ENCODE results near the gene PACS2. TPM values are rescaled to one million over a fixed set of nuclear protein-coding genes. Genes with fewer than 3 reads are reported as not detected.

Gene PACS2
- total RNA-seq, 1 experiment from 2014 or later, result 72.5 TPM

- peaks cover 11 to 21% (median 21%) of the 10 kb centered on the region in 3 experiments; a peak in 6 of 7 replicates for H3K36me3 Mint-ChIP-seq (ENCODE audit: insufficient read depth in 1 of 3, low read depth in 3 of 3)
- Histone ChIP-seq H3K9me3 (ENCODE audit: control insufficient read depth, low read depth, low read length) (no peaks in the 10 kb centered on the region), H4K91ac (ENCODE audit: insufficient read length, low read depth, low read length) (no peak overlapping the region), H2BK15ac (ENCODE audit: low read depth, low read length) (no peak overlapping the region), H3K56ac (ENCODE audit: insufficient read length, low read depth, low read length) (no peak overlapping the region), H2AFZ (ENCODE audit: low read length) (no peak overlapping the region), H2BK12ac (ENCODE audit: insufficient read length, low read depth, low read length) (no peak overlapping the region), H3K27me3 (ENCODE audit: insufficient read depth, low read length) (no peaks in the 10 kb centered on the region), H4K20me1 (ENCODE audit: control insufficient read depth, insufficient read depth, insufficient read length) (no peaks in the 10 kb centered on the region), H3K23ac (ENCODE audit: insufficient read length, low read depth, low read length) (no peak overlapping the region), H3K27ac (ENCODE audit: insufficient read length, low read depth, low read length) (no peak overlapping the region), H3K14ac (ENCODE audit: insufficient read depth, low read length) (no peak overlapping the region), H3T11ph (ENCODE audit: low read length) (no peak overlapping the region), H3K18ac (ENCODE audit: insufficient read length, low read depth, low read length) (no peak overlapping the region), H2BK120ac (ENCODE audit: low read depth, low read length, poor library complexity, severe bottlenecking) (no peak overlapping the region), H3K4ac (ENCODE audit: low read depth, low read length) (no peak overlapping the region), H2BK20ac (ENCODE audit: low read depth, low read length, poor library complexity, severe bottlenecking) (no peak overlapping the region), H2BK5ac (ENCODE audit: insufficient read length, low read length) (no peak overlapping the region), H4K8ac (replicated peaks; ENCODE audit: insufficient read length, low read depth, low read length) (no peak overlapping the region), H3K23me2 (ENCODE audit: insufficient read length, low read depth, low read length, poor library complexity, severe bottlenecking) (no peaks in the 10 kb centered on the region), H3K79me2 (ENCODE audit: insufficient read depth, low read length) (no peaks in the 10 kb centered on the region), H3K4me2 (ENCODE audit: insufficient read depth, insufficient read length, low read length) (no peak overlapping the region), H3K9ac (ENCODE audit: extremely low read depth, insufficient read length, low read length) (no peak overlapping the region), H3K79me1 (ENCODE audit: insufficient read depth, low read depth, low read length, poor library complexity, severe bottlenecking) (no peaks in the 10 kb centered on the region), H2AK5ac (ENCODE audit: insufficient read length, low read length) (no peak overlapping the region), H4K5ac (ENCODE audit: insufficient read length, low read depth, low read length) (no peak overlapping the region), H3K4me1 (ENCODE audit: insufficient read depth, low read length) (peaks cover 2% of the 10 kb centered on the region; the same call in 1 of the 2 replicates)
- H3K4me1 Mint-ChIP-seq, result peaks cover 8% of the 10 kb centered on the region in 2 experiments
- H3K4me3 Mint-ChIP-seq, result no peak overlapping the region
- no peak for TF ChIP-seq CTCF (conservative IDR thresholded peaks at IDR 0.05)
- WGBS (ENCODE audit: extremely low coverage, insufficient read length, low lambda C conversion rate), result no CpG with 5 or more reads among the region's 14 CpGs
- no peaks in the 10 kb centered on the region for H3K9me3 Mint-ChIP-seq
- H3K27ac Mint-ChIP-seq, result no peak overlapping the region
- H3K27me3 Mint-ChIP-seq (ENCODE audit: low read depth), result no peaks in the 10 kb centered on the region
- DNase-seq, result no peak
Measured at GRCh38 chr14:105379946-105380345, 65.4 kb downstream of the PACS2 start.
